ENCODE data around the gene MCRIP1.

The MCRIP1 gene

GRCh38 chr17:81817758-81818147 is 15.3 kb downstream of the MCRIP1 start:
- no peak for DNase-seq

DNA sequence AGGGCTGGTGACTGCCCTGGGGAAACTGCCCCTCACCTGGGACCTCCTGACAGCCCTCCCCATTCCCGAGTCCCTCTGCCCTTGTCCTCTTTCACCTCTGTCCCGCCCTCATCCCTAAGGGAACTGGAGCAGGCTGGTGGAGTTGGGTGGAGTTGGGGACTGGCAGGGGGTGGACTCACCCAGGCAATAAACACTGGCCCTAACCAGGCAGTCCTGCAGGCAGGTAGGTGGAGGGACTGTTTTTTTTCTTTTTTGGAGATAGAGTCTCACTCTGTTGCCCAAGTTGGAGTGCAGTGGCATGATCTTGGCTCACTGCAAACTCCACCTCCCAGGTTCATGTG is 17.5 kb downstream of the MCRIP1 start:
- no peak for DNase-seq

- DNase-seq = no peak
These were observed 18.1 kb downstream of the MCRIP1 start for GRCh38 chr17:81814748-81815645.

DNA sequence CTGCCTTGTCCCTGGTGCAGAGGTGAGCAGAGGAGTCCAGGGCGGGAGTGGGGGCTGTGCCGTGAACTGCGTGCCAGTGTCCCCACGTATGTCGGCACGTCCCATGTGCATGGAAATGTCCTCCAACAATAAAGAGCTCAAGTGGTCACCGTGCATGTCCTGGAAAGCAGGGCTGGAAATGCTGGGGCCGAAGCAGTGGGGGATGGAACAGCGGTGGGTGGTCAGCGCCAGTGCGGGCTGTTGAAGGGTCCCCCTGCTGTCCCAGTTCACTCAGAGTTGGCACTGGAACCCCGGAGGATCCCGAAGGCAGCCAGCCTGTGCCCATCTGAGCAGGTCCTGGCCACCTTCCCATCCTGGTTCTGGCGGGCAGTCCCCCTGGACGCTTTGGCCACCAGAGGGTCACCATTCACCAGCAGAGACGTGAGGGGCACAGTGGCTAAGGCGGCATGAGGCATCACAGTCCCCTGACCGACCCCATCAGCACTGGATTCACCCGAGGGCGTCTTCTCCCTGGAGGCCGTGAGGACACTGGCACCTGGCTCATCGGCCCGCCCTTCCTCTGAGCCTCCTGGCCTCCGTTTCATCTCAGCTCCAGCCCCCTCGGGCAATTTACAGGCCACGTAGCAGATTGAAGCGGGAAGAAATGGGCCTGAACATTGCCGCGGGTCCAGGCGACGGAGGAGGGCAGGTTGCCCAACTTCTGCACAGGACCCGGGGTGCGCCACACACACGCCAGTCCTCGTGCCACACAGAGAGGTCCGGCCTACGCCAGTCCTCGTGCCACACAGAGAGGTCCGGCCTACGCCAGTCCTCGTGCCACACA is 19.0 kb downstream of the MCRIP1 start:
- no peak for DNase-seq

- DNase-seq = no peak
These were observed 19.8 kb downstream of the MCRIP1 start for GRCh38 chr17:81813371-81813684.

DNA sequence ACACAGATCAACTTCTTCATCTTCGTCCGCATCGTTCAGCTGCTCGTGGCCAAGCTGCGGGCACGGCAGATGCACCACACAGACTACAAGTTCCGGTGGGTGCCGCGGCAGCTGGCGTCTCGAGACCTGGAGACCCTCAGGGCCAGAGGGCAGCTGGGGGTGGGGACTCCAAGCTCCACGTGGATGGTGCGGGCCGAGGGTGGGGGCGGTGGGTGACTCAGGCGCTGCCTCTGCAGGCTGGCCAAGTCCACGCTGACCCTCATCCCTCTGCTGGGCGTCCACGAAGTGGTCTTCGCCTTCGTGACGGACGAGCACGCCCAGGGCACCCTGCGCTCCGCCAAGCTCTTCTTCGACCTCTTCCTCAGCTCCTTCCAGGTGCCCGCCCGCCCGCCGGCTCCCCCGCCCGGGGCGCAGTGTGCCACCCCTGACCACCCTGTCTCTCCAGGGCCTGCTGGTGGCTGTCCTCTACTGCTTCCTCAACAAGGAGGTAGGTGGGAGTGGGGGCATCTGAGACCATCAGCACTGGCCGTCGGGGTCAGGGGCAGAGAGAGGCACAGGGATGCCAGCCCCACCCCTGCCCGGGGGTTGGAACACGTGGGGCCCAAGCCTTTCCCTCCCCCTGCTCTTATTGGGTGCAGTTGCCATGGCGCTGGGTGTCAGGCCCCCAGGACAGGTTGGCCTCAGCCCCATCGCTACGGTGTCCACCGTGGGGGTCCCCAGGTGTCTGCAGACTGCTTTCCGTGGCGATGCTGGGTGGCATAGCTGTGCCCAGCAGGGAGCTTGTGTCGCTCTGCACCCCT is 20.3 kb downstream of the MCRIP1 start:
- DNase-seq = no peak

DNA sequence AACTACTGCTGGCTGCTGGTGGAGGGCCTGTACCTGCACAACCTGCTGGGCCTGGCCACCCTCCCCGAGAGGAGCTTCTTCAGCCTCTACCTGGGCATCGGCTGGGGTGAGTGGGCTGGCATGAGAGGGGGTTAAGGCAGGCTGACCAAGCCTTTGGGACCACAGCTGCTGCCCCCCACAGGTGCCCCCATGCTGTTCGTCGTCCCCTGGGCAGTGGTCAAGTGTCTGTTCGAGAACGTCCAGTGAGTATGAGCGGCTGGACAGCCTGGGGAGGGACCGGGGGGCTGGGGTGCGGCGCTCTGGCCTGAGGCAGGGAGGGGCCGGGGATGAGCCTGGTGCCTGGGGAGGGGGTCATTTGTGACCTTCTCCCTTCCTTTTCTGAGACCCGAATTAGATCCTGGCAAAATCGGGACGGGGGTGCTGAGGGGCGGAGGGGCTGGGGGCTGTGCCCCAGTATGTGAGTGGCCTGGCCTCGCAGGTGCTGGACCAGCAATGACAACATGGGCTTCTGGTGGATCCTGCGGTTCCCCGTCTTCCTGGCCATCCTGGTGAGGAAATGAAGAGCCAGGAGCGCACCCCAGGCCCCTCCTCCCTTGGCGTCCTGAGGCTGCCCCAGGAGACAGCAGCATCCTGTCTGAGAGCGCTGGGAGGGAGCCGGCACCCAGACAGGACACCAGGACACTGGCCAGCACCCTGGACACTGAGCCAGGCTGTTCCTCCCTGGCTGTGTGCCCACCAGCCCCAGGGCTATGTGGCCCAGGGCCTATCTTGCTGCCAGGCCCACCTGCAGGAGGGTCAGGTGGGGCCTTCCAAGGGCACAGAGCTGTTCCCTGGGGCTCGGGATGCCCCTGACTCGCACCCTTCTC is 21.2 kb downstream of the MCRIP1 start:
- no peak for DNase-seq

DNA sequence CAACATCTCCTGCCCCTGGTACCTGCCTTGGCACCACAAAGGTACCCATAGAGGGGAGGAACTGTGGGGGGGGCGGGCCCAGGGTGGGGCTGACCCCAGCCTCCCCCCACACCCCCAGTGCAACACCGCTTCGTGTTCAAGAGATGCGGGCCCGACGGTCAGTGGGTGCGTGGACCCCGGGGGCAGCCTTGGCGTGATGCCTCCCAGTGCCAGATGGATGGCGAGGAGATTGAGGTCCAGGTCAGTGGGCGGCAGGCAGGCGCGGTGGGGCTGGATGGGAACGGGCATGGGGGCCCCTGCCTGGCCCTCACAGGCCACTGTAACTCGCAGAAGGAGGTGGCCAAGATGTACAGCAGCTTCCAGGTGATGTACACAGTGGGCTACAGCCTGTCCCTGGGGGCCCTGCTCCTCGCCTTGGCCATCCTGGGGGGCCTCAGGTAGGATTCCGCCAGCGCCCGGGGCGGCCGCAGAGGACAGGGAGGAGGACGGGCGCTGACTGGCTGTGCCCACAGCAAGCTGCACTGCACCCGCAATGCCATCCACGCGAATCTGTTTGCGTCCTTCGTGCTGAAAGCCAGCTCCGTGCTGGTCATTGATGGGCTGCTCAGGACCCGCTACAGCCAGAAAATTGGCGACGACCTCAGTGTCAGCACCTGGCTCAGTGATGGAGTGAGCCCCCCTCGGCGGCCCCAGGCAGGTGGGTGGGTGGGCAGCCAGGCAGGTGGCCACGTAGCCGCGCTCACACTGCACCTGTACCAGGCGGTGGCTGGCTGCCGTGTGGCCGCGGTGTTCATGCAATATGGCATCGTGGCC is 22.0 kb downstream of the MCRIP1 start:
- DNase-seq = no peak

DNA sequence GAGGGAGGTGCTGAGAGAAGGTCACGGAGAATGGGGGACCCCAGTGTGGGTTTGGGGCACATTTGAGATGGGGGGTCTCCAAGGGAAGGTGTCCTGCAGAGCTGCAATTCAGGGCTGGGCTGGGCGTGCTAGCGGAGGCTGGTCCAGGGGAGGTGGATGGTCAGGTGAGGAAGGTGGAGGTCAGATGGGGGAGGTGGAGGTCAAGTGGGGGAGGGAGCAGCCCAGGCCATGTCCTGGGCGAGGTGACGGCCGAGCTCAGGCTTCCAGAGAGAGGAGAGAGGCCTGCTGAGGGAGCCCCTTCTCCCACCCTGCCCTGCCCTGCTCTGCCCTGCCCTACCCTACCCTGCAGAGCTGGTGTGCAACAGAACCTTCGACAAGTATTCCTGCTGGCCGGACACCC is 22.6 kb downstream of the MCRIP1 start:
- no peak for DNase-seq

GRCh38 chr17:81809556-81809998 is 23.5 kb downstream of the MCRIP1 start:
- DNase-seq = no peak

DNA sequence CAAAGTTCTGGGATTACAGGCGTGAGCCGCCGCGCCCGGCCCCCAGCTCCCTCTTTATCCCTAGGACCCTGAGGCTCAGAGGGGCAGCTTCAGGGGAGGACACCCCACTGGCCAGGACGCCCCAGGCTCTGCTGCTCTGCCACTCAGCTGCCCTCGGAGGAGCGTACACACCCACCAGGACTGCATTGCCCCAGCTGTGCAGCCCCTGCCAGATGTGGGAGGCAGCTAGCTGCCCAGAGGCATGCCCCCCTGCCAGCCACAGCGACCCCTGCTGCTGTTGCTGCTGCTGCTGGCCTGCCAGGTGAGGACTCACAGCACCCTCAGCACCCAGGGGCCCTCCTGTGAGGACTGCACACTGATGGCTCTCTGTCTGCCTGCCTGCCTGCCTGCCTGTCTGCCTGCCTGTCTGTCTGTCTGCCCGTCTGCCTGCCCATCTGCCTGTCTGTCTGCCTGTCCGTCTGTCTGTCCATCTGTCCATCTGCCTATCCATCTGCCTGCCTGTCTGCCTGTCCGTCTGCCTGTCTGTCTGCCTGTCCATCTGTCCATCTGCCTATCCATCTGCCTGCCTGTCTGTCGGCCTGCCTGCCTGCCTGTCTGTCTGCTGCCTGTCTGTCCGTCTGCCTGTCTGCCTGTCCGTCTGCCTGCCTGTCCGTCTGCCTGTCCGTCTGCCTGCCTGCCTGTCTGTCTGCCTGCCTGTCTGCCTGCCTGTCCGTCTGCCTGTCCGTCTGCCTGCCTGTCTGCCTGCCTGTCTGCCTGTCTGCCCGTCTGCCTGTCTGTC is 24.1 kb downstream of the MCRIP1 start:
- DNase-seq = no peak

- no peak for DNase-seq
These were observed 25.3 kb downstream of the MCRIP1 start for GRCh38 chr17:81807839-81808238.

- no peak for DNase-seq
These were observed 25.8 kb downstream of the MCRIP1 start for GRCh38 chr17:81807210-81807719.

GRCh38 chr17:81806461-81807209 is 26.5 kb downstream of the MCRIP1 start:
- DNase-seq = no peak

- DNase-seq = no peak
These were observed 27.2 kb downstream of the MCRIP1 start for GRCh38 chr17:81805707-81806460.

- DNase-seq = no peak
These were observed 28.3 kb downstream of the MCRIP1 start for GRCh38 chr17:81804559-81805399.

DNA sequence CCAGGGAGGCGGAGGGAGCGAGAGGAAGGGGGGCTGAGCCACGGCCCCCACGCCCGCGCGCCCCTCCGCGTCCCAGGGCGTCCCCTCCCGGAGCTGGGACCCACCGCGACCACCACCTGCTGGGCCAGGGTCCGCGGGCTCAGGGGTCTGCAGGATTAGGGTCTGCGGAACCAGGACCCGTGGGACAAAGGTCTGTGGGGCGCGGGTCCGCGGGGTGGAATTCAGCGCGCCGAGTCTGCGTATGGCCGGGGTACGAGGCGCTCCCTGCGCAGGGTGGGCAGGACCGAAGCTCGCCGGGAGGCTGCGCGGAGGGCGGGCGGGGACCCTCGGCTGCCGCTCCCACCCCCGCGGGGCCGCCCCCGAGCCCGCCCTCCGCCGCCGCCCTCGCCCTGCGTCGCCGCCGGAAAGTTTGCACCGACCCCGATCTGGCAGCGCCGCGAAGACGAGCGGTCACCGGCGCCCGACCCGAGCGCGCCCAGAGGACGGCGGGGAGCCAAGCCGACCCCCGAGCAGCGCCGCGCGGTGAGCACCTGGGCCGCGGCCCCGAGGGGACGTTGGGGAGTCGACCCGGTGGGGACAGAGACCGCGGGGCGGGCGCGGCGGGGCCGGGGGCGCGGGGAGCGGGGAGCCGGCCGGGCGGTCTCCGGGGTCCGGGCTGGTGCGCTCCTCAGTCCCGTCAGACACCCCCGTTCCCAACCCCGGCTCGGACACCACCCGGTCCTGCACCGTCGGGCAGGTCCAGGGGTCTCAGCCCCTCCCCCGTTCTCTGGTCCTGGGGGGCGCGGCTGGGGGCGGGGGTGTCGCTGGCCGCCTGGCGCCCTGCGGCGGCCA is 29.1 kb downstream of the MCRIP1 start, which contains the start of gene GCGR:
Gene GCGR, plus strand, starts transcription at position 423 of the 831 bp plus-strand sequence. CDS start 4,869 bp downstream, outside the sequence.
- DNase-seq = no peak

All from NCI-H2107 (cell line).